GDM1 (cell line): Measurements from ENCODE around the gene VASH1.

Source experiments
- DNase-seq: peaks from one replicate; lab custom pipeline; 2025; lab: John Stamatoyannopoulos, UW

The VASH1 gene

GRCh38 chr14:76742966-76743365, 18.3 kb upstream of the VASH1 start:
- DNase-seq: peak; percentile 36

- DNase-seq: no peak
Observed at GRCh38 chr14:76752744-76753143, 8.5 kb upstream of the VASH1 start.

- DNase-seq: no peak
Observed at GRCh38 chr14:76753541-76754198, 7.6 kb upstream of the VASH1 start.

GRCh38 chr14:76754586-76754985, 6.7 kb upstream of the VASH1 start:
- DNase-seq: no peak

- DNase-seq: no peak
Observed at GRCh38 chr14:76755610-76756370, 5.5 kb upstream of the VASH1 start.

- no peak for DNase-seq
Observed at GRCh38 chr14:76756371-76756750, 4.9 kb upstream of the VASH1 start.

- DNase-seq: no peak
Observed at GRCh38 chr14:76759589-76759988, 1.7 kb upstream of the VASH1 start.

GRCh38 chr14:76760331-76761135, 735 bp upstream of the VASH1 start:
- DNase-seq: no peak

GRCh38 chr14:76761960-76762410, 717 bp downstream of the VASH1 start:
- no peak for DNase-seq

- DNase-seq: no peak
Observed at GRCh38 chr14:76762411-76763095, 1.3 kb downstream of the VASH1 start.

- no peak for DNase-seq
Observed at GRCh38 chr14:76763096-76764041, 2.1 kb downstream of the VASH1 start.

GRCh38 chr14:76765461-76765931, 4.2 kb downstream of the VASH1 start:
- DNase-seq: no peak

GRCh38 chr14:76767681-76768656, 6.7 kb downstream of the VASH1 start:
- peak; percentile 98 for DNase-seq

GRCh38 chr14:76768671-76769500, 7.6 kb downstream of the VASH1 start:
- no peak for DNase-seq

- DNase-seq: no peak
Observed at GRCh38 chr14:76769636-76770292, 8.5 kb downstream of the VASH1 start.

GRCh38 chr14:76770521-76771436, 9.5 kb downstream of the VASH1 start:
- DNase-seq: no peak

GRCh38 chr14:76771437-76771980, 10.2 kb downstream of the VASH1 start:
- DNase-seq: no peak
